AG10803 (cell line): ENCODE results near the gene EXOC7.

Source experiments
- DNase-seq: peaks from one replicate; pipeline ENCODE4 v3.0.0; 2010; ENCODE audit warnings: low read depth
- H3K4me3 ChIP-seq: 2 replicates; pipeline ENCODE4 v1.5.1; 2011; ENCODE audit warnings: mild to moderate bottlenecking, low read length, control low read depth
- TF ChIP-seq, protein P1 (sequence below): conservative IDR thresholded peaks from 2 replicates; pipeline ENCODE4 v1.5.1; 2011; ENCODE audit warnings: mild to moderate bottlenecking, low read length, control low read depth, inconsistent platforms

EXOC7 gene

DNA sequence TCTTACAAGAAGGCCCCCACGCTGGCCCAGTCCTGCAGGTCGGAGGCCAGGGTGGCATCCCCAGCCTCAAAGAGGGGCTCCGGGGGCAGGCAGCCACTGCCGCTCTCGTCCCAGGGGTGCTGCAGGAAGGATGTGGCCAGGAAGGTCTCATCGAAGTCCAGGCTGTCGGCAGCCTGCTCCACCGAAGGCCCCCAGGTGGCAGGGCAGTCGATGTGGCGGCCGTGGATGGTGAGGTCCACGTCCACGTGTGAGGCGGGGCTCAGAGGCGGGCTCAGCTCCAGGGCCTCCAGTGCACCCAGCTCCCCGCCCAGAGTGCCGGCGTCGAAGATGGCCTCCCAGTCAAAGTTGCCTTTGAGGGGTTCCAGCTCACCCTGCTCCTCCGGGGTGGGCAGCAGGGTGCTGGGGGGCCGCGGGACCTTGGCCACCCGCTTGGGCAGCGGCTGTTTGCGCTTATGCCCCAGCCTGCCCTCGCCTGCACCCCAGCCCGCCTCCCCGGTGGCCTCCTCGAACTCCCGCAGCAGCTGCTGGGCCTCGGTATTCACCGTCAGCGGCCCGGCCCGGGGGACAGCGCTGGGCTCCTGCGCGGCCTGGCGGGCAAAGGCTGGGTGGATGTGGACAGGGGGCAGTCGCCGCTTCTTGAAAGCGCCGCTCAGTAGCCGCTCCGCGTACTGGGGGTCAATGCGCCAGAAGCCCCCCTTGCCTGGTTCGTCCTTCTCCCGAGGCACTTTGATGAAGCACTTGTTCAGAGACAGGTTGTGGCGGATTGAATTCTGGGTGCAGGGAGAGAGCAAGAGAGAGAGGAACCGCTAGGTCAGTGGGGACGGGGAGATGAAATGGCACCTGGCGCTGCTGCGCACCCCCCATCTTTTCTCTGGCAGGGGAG lies 34.0 kb upstream of the EXOC7 start:
- H3K4me3 ChIP-seq: no peak overlapping the region
- TF ChIP-seq, protein P1, sequence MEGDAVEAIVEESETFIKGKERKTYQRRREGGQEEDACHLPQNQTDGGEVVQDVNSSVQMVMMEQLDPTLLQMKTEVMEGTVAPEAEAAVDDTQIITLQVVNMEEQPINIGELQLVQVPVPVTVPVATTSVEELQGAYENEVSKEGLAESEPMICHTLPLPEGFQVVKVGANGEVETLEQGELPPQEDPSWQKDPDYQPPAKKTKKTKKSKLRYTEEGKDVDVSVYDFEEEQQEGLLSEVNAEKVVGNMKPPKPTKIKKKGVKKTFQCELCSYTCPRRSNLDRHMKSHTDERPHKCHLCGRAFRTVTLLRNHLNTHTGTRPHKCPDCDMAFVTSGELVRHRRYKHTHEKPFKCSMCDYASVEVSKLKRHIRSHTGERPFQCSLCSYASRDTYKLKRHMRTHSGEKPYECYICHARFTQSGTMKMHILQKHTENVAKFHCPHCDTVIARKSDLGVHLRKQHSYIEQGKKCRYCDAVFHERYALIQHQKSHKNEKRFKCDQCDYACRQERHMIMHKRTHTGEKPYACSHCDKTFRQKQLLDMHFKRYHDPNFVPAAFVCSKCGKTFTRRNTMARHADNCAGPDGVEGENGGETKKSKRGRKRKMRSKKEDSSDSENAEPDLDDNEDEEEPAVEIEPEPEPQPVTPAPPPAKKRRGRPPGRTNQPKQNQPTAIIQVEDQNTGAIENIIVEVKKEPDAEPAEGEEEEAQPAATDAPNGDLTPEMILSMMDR: no peak

DNA sequence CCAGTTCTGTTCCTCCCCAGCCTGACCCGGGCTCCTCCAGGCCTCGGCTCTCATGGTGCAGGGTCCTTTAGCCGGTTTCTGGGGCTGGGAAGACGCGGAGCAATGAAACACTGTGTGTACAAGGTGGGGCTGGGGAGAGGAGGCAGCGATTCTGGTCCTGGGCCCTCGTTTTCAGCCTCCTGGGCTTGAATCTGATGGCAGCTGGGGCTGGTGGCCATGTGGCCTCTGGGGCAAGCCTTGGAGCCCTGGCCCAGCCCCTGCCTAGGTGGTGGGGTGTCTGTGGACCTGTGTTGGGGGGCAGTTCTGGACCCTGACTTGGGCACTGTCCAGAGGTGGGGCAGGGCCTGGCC lies 33.4 kb upstream of the EXOC7 start:
- TF ChIP-seq, protein P1: no peak
- H3K4me3 ChIP-seq: no peak overlapping the region
- DNase-seq: no peak

More for the DNA sequence above, 34.0 kb upstream of the EXOC7 start:
- DNase-seq: no peak

GRCh38 chr17:76136276-76137000 lies 32.9 kb upstream of the EXOC7 start:
- TF ChIP-seq, protein P1: no peak
- DNase-seq: no peak
- H3K4me3 ChIP-seq: no peak overlapping the region

- TF ChIP-seq, protein P1: no peak
- no peak for DNase-seq
- no peak overlapping the region for H3K4me3 ChIP-seq
These were observed 32.2 kb upstream of the EXOC7 start for GRCh38 chr17:76135810-76136188.

DNA sequence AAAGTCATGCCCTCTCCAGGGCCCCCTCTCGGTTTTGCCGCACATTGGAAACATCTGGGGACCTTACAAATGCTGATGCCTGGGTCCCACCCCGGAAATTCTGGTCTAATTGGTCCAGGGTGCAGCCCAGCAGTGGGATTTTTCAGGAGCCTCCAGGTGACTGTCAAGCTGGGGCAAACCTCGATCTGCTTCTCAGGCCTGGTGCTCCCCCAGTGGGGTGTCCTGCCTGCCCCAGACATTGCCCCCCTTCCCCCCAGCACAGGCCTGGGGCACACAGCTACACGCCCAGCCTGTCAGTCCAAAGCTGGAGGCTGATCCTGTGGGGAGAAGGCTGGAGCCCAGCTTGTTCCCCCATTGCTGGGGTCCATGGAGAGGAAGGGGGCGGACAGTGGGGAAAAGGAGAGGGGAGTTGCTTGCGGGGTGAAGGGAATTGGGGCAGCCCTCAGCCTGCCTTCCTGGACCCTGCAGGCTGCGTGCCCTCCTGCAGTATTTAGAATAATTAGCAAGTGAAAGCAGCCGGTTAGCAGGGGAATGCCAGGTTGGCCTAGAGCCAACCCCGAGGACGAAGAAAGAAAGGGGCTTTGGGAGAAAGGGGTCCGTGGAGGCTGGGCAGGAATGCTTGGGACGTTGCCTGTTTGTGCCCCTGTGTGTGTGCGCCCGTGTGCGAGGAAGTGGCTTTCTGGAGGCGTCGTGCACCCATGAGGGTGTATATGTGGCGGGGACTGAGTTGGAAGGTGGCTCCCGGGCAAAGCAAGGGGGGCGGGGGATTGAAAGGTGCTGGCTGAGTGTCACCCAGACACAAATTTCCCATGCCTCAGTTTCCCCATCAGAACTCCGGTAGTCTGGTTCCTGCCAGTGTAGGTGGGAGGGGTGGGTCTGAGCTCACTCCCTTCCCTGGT lies 31.6 kb upstream of the EXOC7 start:
- TF ChIP-seq, protein P1: no peak
- no peak for DNase-seq
- no peak overlapping the region for H3K4me3 ChIP-seq

DNA sequence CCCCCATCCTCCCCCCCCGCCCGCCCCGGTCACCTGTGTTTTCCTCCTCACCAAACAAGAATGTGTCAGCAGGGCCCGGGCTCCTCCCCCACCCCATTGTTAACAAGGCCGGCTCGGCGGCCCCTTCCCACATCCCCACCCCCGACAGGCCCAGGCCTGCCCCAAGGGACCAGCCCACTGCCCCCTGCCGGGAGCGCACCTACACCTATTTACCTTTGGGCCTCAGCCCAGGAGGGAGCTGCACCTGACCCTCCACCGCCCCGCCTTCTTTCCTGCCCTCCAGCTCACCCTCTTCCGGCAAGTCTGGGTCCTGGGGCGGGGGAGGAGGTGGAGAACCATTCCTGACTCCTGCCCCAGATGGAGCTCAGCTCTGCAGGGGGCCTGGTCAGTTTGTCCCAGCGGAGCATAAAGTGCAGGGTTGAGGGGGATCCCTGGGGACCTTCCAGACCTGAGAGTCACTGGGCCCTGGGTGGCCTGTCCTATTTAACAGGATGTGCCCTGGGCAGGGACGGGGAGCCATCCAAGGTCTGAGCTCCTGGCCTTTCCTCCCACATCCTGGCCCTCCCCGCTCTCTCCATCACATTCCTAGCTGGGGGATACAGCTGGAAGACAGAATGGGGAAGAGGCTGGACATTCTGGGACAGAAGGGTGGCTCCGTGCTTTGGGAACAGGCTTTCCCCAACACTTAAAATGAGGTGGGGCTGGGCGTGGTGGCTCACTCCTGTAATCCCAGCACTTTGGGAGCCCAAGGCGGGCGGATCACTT lies 29.2 kb upstream of the EXOC7 start:
- DNase-seq: no peak
- H3K4me3 ChIP-seq: no peak overlapping the region
- TF ChIP-seq, protein P1: no peak
